Activated CD8-positive, alpha-beta T cell treated with anti-CD3 and anti-CD28 coated beads for 36 hours (primary cell): ENCODE results near the gene SCYL1. TPM values are rescaled to one million over a fixed set of nuclear protein-coding genes. Genes with fewer than 3 reads are reported as not detected.
"Not testable (repeated sequence)": the region's sequence is repeated elsewhere in the genome, so short reads cannot be mapped to it uniquely, and the experiment has no call there.

ENCODE experiments used
- ATAC-seq: fragments of 200-7000 bp; cut with Tn5 transposase; one replicate; pipeline ENCODE4 v1.10.0; 2021; ENCODE audit warnings: mild to moderate bottlenecking, moderate library complexity
- CTCF ChIA-PET: fragments of 350-600 bp; sonication (Branson Sonifier 250); formaldehyde crosslinking; loops from one replicate; lab custom pipeline; 2021; ENCODE audit warnings: antibody characterized with exemption; lab: Charles Lee
- POLR2A ChIA-PET: fragments of 350-600 bp; sonication (Branson Sonifier 250); formaldehyde crosslinking; loops from one replicate; lab custom pipeline; 2021; ENCODE audit warnings: antibody characterized with exemption; lab: Charles Lee
- DNase-seq: peaks from one replicate; pipeline ENCODE4 v3.0.0-alpha.2; 2020
- H3K27ac Mint-ChIP-seq: one replicate; pipeline ENCODE4 v1.8.0; 2021; ENCODE audit warnings: mild to moderate bottlenecking, mixed read lengths
- H3K27me3 Mint-ChIP-seq: one replicate; pipeline ENCODE4 v1.8.0; 2021; ENCODE audit warnings: mixed read lengths
- H3K36me3 Mint-ChIP-seq: one replicate; pipeline ENCODE4 v1.8.0; 2021; ENCODE audit warnings: low read depth, mixed read lengths
- H3K4me1 Mint-ChIP-seq: one replicate; pipeline ENCODE4 v1.8.0; 2021; ENCODE audit warnings: low read depth, mixed read lengths
- H3K4me3 Mint-ChIP-seq: one replicate; pipeline ENCODE4 v1.8.0; 2021; ENCODE audit warnings: mild to moderate bottlenecking, moderate library complexity, mixed read lengths
- H3K9me3 Mint-ChIP-seq: one replicate; pipeline ENCODE4 v1.8.0; 2021; ENCODE audit warnings: mixed read lengths
- intact Hi-C: fragments of 100-400 bp; cut with micrococcal nuclease; formaldehyde crosslinking; loops from one replicate; pipeline ENCODE4 v1.10.0; 2022
- total RNA-seq, 2 experiments: library from RNA; stranded (reverse); gene quantifications; one replicate each; pipeline ENCODE4 v1.2.3, GENCODE V29; 2021
- TF ChIP-seq, protein P1 (sequence below): fragments of 200-600 bp; IDR thresholded peaks from one replicate; pipeline ENCODE4 v1.8.0; 2022; ENCODE audit warnings: antibody characterized with exemption, mild to moderate bottlenecking

SCYL1 gene
- total RNA-seq, 2 experiments from 2014 or later = 71.5 to 76.8 TPM

DNA sequence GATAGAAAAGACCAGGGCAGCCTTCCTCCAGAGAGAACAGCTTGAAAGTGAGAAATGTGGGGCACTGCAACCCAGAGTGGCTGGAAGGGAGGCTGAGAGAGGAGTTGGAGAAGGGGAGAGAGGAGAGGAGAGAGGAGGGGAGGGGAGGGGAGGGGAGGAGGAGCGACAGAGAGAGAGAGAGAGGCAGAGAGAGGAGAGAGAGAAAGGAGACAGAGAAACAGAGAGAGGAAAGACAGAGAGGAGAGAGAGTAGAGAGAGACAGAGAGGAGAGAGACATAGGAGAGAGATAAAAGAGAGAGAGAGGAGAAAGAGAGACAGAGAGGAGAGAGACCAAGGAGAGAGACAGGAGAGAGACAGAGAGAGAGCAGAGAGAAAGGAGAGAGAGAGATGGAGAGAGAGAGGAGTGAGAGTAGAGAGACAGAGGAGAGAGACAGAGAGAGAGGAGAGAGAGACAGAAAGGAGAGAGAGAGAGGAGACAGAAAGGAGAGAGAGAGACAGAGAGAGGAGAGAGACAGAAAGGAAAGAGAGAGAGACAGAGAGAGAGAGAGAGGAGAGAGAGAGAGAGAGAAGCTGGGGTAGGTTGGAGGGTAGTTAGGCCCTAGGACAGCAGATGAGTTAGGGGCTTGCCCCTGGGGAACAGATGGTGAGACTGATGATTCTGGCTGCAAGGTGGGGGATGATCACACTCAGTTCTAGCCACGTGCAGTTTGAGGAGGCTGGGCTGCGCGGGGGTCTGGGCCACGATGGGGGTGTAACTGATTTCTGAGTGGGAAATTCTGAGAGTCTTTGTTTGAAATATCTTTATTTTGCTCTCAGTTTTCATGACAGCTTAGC lies 8.5 kb upstream of the SCYL1 start:
- H3K27ac Mint-ChIP-seq = peak overlapping the region; percentile 31
- ChIA-PET CTCF (interaction anchor here (1.1 to 1.8 kb wide), 3 partner anchors 8 to 101 kb away, joined by 3 to 6 read pairs (median 3); no protein-coding TSS in a partner anchor), POLR2A (interaction anchor here (0.8 to 36.2 kb wide), 8 partner anchors 9 to 96 kb away, joined by 3 to 4842 read pairs (median 6); partner anchors contain the start of genes MALAT1 and NEAT1)
- intact Hi-C loops = no loop called here
- no peaks in the 10 kb centered on the region for H3K36me3 Mint-ChIP-seq
- no peak overlapping the region for H3K4me3 Mint-ChIP-seq
- peaks cover 11% of the 10 kb centered on the region for H3K4me1 Mint-ChIP-seq
- H3K27me3 Mint-ChIP-seq = no peaks in the 10 kb centered on the region
- no peaks in the 10 kb centered on the region for H3K9me3 Mint-ChIP-seq
- TF ChIP-seq, protein P1, sequence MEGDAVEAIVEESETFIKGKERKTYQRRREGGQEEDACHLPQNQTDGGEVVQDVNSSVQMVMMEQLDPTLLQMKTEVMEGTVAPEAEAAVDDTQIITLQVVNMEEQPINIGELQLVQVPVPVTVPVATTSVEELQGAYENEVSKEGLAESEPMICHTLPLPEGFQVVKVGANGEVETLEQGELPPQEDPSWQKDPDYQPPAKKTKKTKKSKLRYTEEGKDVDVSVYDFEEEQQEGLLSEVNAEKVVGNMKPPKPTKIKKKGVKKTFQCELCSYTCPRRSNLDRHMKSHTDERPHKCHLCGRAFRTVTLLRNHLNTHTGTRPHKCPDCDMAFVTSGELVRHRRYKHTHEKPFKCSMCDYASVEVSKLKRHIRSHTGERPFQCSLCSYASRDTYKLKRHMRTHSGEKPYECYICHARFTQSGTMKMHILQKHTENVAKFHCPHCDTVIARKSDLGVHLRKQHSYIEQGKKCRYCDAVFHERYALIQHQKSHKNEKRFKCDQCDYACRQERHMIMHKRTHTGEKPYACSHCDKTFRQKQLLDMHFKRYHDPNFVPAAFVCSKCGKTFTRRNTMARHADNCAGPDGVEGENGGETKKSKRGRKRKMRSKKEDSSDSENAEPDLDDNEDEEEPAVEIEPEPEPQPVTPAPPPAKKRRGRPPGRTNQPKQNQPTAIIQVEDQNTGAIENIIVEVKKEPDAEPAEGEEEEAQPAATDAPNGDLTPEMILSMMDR = no peak
- DNase-seq (no peak), ATAC-seq (peak; percentile 57)

DNA sequence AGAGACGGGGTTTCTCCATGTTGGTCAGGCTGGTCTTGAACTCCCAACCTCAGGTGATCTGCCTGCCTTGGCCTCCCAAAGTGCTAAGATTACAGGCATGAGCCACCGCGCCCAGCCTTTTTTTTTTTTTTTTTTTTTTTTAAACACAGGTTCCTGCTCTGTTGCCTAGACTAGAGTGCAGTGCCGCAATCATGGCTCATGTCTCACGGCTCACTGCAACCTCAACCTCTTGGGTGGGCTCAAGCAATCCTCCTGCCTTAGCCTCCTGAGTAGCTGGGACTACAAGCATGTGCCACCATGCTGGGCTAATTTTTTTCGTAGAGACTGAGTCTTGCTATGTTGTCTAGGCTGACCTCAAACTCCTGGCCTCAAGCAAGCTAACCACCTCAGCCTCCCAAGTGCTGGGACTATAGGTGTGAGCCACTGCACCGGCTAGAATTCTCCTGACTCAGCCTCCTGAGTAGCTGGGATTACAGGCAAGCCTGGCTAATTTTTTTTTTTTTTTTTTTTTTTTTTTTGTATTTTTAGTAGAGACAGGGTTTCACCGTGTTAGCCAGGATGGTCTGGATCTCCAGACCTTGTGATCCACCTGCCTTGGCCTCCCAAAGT lies 5.8 kb upstream of the SCYL1 start:
- intact Hi-C loops, H3K27me3 Mint-ChIP-seq, DNase-seq, H3K9me3 Mint-ChIP-seq, H3K36me3 Mint-ChIP-seq, H3K4me3 Mint-ChIP-seq, H3K27ac Mint-ChIP-seq, ATAC-seq: not testable (repeated sequence)
- ChIA-PET CTCF (interaction anchor here (0.6 to 1.7 kb wide), 2 partner anchors 12 to 69 kb away, joined by 3 to 4 read pairs; no protein-coding TSS in a partner anchor), POLR2A (interaction anchor here (1.1 to 36.2 kb wide), 3 partner anchors 12 to 98 kb away, joined by 3 to 4842 read pairs (median 41); partner anchors contain the start of genes MALAT1 and NEAT1)
- H3K4me1 Mint-ChIP-seq = peaks cover 36% of the 10 kb centered on the region

DNA sequence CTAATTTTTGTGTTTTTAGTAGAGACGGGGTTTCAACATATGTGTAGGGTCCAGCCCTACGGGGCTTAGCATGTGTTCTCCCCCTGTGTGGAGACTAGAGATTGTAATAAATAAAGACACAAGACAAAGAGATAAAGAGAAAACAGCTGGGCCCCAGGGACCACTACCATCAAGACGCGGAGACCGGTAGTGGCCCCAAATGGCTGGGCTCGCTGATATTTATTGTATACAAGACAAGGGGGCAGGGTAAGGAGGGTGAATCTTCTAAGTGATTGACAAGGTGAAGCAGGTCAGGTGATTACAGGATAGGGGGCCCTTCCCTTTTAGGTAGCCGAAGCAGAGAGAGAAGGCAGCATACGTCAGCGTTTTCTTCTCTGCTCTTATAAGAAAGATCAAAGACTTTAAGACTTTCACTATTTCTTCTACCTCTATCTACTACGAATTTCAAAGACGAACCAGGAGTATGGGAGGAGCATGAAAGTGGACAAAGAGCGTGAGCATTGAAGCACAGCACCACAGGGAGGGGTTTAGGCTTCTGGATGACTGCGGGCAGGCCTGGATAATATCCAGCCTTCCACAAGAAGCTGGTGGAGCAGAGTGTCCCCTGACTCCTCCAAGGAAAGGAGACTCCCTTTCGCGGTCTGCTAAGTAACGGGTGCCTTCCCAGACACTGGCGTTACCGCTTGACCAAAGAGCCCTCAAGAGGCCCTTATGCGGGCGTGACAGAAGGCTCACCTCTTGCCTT lies 2.9 kb upstream of the SCYL1 start:
- H3K27ac Mint-ChIP-seq = peak overlapping the region; percentile 57
- ChIA-PET POLR2A (interaction anchor here (0.9 to 1.8 kb wide), 4 partner anchors 15 to 23 kb away, joined by 3 to 5 read pairs (median 4); partner anchors contain the start of gene MALAT1), CTCF (interaction anchor here (1.4 to 2.1 kb wide), 2 partner anchors 11 to 19 kb away, joined by 3 to 6 read pairs; no protein-coding TSS in a partner anchor)
- intact Hi-C loops, H3K27me3 Mint-ChIP-seq, H3K9me3 Mint-ChIP-seq, ATAC-seq: not testable (repeated sequence)
- H3K36me3 Mint-ChIP-seq = peaks cover 12% of the 10 kb centered on the region
- peak; percentile 59 for DNase-seq
- H3K4me1 Mint-ChIP-seq = peaks cover 45% of the 10 kb centered on the region
- H3K4me3 Mint-ChIP-seq = peak overlapping the region; percentile 74

DNA sequence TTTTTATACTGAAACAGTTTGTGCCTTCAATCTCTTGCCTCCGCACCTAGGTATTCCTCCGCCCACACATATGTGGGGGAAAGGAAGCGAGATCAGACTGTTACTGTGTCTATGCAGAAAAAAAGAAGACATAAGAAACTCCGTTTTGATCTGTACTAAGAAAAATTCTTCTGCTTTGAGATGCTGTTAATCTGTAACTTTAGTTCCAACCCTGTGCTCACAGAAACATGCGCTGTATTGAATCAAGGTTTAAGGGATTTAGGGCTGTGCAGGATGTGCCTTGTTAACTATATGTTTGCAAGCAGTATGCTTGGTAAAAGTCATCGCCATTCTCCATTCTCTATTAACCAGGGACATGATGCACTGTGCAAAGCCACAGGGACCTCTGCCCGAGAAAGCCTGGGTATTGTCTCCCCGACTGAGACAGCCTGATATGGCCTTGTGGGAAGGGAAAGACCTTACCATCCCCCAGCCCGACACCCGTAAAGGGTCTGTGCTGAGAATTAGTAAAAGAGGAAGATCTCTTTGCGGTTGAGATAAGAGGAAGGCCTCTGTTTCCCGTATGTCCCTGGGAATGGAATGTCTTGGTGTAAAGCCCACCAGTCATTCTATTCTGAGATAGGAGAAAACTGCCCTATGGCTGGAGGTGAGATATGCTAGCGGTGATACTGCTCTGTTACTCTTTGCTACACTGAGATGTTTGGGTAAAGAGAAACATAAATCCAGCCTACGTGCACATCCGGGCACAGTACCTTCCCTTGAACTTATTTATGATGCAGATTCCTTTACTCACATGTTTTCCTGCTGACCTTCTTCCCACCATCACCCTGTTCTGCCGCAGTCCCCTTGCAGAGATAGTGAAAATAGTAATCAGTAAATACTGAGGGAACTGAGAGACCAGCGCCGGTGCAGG lies 1.9 kb upstream of the SCYL1 start:
- H3K9me3 Mint-ChIP-seq, intact Hi-C loops, H3K27me3 Mint-ChIP-seq: not testable (repeated sequence)
- Mint-ChIP-seq H3K4me3 (peak overlapping the region; percentile 74), H3K4me1 (peaks cover 49% of the 10 kb centered on the region), H3K36me3 (peaks cover 17% of the 10 kb centered on the region), H3K27ac (peak overlapping the region; percentile 94)
- ChIA-PET POLR2A (interaction anchor here (0.9 to 4.0 kb wide), 4 partner anchors 21 to 100 kb away, joined by 3 to 42 read pairs (median 15); partner anchors contain the start of genes MALAT1 and NEAT1), CTCF (interaction anchor here (1.4 to 2.5 kb wide), 2 partner anchors 12 to 18 kb away, joined by 3 to 16 read pairs; no protein-coding TSS in a partner anchor)
- DNase-seq = peak; percentile 60
- peak; percentile 5 for ATAC-seq

DNA sequence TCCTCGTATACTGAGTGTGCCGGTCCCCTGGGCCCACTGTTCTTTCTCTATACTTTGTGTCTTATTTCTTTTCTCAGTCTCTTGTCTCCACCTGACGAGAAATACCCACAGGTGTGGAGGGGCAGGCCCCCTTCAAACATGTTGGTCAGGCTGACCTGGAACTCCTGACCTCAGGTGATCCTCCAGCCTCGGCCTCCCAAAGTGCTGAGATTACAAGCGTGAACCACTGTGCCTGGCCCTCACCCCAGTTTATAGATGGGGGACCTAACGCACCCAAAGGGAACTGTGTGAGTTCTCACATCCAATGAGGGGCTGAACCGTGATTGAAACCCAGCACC lies 1.3 kb upstream of the SCYL1 start:
- H3K9me3 Mint-ChIP-seq, intact Hi-C loops, H3K27me3 Mint-ChIP-seq, DNase-seq: not testable (repeated sequence)
- CTCF ChIA-PET = interaction anchor here (2.5 kb wide), 2 partner anchors 17 to 48 kb away, joined by 10 to 16 read pairs; partner anchors contain the start of gene FAM89B
- peak; percentile 5 for ATAC-seq
- peak overlapping the region; percentile 94 for H3K27ac Mint-ChIP-seq
- POLR2A ChIA-PET = interaction anchor here (0.6 to 4.0 kb wide), 4 partner anchors 24 to 170 kb away, joined by 3 to 42 read pairs (median 15); partner anchors contain the start of genes MALAT1 and NEAT1
- peaks cover 20% of the 10 kb centered on the region for H3K36me3 Mint-ChIP-seq
- H3K4me1 Mint-ChIP-seq = peaks cover 50% of the 10 kb centered on the region
- peak overlapping the region; percentile 74 for H3K4me3 Mint-ChIP-seq
